ENCODE measurements around the gene ITGB3.

GRCh38 chr17:47267354-47267828, 13.8 kb downstream of the ITGB3 start:
- TF ChIP-seq, protein P1, sequence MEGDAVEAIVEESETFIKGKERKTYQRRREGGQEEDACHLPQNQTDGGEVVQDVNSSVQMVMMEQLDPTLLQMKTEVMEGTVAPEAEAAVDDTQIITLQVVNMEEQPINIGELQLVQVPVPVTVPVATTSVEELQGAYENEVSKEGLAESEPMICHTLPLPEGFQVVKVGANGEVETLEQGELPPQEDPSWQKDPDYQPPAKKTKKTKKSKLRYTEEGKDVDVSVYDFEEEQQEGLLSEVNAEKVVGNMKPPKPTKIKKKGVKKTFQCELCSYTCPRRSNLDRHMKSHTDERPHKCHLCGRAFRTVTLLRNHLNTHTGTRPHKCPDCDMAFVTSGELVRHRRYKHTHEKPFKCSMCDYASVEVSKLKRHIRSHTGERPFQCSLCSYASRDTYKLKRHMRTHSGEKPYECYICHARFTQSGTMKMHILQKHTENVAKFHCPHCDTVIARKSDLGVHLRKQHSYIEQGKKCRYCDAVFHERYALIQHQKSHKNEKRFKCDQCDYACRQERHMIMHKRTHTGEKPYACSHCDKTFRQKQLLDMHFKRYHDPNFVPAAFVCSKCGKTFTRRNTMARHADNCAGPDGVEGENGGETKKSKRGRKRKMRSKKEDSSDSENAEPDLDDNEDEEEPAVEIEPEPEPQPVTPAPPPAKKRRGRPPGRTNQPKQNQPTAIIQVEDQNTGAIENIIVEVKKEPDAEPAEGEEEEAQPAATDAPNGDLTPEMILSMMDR (IDR thresholded peaks at IDR 0.05): no peak
- TF ChIP-seq POLR2AphosphoS5 (IDR thresholded peaks at IDR 0.05) (no peak), EP300 (IDR thresholded peaks at IDR 0.05; ENCODE audit: low read depth) (no peak)
